GM18519 (cell line): ENCODE measurements around the gene SMC4.

ENCODE experiments used
- ATAC-seq: cut with Tn5 transposase; IDR thresholded peaks from one replicate; pipeline ENCODE4 v1.9.1; 2021; ENCODE audit warnings: mild to moderate bottlenecking, moderate library complexity; ENCODE audit not compliant: unreplicated experiment, low FRiP score

SMC4 gene

GRCh38 chr3:160393346-160394008, 6.0 kb upstream of the SMC4 start:
- ATAC-seq: no peak

DNA sequence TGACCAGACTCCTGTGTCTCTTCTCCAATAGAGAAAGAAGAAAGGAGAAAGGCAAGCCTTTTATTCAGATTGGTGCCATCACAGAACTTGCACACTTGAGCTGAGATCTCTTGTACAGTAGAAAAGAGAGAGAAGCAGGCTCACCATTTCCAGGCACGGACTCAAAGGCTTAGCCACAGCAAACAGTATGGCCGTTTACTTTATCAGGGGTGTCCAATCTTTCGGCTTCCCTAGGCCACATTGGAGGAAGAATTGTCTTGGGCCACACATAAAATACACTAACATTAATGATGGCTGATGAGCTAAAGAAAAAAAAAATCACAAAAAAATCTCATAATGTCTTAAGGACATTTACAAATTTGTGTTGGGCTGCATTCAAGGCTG, 5.4 kb upstream of the SMC4 start:
- ATAC-seq: no peak

GRCh38 chr3:160395297-160395696, 4.2 kb upstream of the SMC4 start:
- no peak for ATAC-seq

- ATAC-seq: peak; percentile 1
These were observed 678 bp upstream of the SMC4 start for GRCh38 chr3:160398820-160399124.

- no peak for ATAC-seq
These were observed 716 bp downstream of the SMC4 start for GRCh38 chr3:160400030-160400701.

- no peak for ATAC-seq
These were observed 1.3 kb downstream of the SMC4 start for GRCh38 chr3:160400702-160401150.

GRCh38 chr3:160401291-160402095, 2.0 kb downstream of the SMC4 start:
- ATAC-seq: no peak

DNA sequence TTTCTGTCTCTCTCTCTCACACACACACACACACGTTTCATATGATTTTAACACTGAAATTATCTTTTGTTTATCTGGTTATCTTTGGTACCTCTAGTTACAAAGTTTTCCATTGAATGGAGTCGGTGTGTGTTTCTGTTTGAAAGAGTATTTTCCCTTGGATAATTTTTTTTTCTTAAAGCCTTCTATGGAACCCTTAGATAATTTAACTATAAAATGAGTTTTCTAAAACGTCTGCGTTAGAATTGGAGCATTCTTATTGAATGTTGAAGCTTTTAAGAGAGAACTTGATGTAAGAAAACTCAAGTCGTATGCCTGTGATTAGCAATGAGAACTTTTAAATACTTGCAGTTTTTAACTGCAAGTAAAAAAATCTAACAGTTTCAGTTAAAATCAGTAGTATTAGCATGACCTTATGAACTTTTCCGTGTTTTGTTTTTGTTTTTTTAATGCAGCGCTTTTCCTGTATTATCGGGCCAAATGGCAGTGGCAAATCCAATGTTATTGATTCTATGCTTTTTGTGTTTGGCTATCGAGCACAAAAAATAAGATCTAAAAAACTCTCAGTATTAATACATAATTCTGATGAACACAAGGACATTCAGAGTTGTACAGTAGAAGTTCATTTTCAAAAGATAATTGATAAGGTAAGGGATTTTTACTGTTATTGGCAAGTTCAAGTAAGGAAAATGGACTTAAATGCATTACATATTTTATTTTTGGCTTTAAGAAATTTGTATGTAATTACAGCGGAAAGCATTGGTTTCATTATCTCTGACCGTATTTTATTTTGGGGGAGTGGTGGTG, 3.0 kb downstream of the SMC4 start:
- ATAC-seq: no peak

DNA sequence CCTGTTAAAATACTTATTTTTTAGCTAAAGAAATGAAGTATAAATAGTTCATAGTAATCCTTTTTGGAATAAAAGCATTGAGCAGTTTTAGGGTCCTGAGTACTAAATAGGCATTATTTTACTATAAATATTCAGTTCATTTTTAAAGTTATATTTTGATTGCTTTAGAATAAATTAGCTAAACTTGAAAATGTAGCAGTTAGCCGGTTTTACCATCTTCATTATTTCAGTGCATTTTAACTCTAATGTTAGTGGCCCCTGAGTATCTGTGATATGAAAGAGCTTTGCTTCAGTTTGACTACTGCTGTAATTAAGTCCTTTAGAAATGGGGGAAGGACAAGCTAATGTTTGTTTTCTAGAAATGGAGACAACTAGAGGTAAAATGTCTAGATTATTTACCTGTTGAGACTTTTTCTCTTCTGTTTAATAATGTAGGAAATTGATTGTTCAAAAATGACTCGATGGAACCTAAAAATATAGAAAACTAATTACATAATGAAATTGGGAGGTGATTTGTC, 3.6 kb downstream of the SMC4 start:
- no peak for ATAC-seq

DNA sequence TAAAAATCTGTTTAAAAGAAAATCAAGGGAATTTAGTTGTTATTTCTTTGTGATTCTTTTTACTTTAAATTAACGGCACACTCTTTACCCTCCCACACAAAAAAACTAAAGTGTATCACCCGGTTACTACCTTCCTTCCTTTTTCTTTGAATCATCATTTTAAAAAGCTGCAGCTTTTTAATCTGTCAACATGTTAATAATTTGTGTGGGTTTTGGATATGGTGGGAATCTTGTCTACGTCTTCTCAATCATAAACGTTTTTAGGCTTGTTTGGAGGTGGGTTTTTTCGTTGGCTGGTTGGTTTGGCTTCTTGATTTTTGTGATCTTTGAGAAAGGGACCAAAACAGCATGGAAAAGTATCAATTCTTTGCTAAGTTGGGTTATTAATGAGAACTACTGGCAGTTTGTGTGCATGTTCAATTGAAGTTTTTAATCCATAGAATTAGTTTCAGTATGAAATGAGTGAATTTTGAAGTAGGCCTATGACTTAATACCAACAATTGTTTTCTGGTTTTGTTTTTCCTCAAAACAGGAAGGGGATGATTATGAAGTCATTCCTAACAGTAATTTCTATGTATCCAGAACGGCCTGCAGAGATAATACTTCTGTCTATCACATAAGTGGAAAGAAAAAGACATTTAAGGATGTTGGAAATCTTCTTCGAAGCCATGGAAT, 4.5 kb downstream of the SMC4 start:
- no peak for ATAC-seq

- no peak for ATAC-seq
These were observed 10.6 kb downstream of the SMC4 start for GRCh38 chr3:160409812-160410610.

DNA sequence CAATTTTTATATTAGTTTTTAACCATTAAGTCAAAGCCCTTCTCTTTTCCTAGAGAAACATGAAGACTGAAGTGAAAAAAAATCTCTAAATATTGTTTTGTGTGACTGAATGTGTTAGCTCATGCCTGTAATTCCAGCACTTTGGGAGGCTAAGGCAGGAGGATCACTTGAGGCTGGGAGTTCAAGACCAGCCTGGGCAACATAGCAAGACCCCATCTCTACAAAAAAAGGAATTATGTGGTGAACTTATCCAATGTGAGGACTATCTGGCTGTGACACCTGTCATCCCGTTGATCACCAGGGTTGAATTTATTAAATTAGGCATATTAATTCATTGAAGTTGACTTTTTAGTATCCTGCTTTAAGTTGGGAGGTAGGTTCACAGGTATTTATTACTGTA, 13.0 kb downstream of the SMC4 start:
- ATAC-seq: no peak

- peak; percentile 48 for ATAC-seq
These were observed 14.3 kb downstream of the SMC4 start for GRCh38 chr3:160413613-160414248.

- ATAC-seq: no peak
These were observed 17.9 kb downstream of the SMC4 start for GRCh38 chr3:160417311-160417710.

DNA sequence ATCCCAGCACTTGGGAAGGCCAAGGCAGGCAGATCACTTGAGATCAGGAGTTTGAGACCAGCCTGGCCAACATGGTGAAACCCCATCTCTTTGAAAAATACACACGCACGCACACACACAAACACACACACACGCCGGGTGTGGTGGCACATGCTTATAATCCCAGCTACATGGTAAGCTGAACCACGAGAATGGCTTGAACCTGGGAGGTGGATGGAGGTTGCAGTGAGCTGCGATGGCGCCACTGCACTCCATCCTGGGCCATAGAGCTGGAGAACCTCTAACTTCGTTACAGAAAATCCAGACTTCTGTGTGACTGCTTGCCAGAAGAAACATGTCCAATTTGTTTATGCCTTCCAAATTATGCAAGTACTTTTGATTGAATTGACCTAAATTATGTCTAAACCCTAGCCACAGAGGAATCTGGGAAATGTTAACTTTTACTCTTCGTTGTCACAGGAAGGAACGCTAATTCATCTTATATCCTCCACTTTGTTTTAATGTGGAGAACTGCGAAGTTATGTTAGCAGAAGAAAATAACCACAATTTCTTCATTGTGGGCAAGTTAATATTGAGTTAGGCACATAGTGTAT, 28.5 kb downstream of the SMC4 start:
- ATAC-seq: no peak

DNA sequence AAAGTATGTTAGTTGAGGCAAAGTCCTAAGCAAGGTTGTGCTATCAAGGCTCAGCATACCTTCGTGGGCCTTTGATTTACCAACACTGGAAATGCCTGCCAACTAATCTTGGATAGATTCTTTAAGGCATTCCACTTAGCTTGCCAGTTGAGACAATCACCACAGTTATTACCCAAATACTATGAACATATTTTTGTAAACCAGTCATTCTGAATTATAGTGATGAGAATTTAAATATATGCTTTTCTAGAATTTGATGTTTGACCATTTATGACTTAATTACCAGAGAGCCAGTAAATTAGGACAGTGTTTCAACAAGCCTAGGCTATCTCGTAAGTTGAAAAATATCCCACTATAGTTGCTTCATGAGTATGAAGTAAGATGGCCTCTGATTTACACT, 34.6 kb downstream of the SMC4 start:
- ATAC-seq: no peak

GRCh38 chr3:160435095-160435494, 35.6 kb downstream of the SMC4 start:
- ATAC-seq: no peak

GRCh38 chr3:160435747-160436146, 36.3 kb downstream of the SMC4 start:
- ATAC-seq: no peak

DNA sequence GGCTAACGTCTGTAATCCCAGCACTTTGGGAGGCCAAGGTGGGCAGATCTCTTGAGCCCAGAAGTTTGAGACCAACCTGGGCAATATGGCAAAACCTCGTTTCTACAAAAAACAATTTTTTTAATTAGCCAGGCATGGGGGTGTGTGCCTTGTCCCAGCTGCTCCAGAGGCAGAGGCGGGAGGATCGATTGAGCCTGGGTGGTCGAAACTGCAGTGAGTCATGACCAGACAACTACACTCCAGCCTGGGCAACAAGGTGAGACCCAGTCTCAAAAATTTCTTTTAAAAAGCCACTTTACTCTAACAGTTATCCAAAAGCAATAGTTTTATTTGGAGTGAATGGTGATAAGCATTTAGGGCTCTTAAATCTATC, 37.6 kb downstream of the SMC4 start:
- ATAC-seq: no peak
